ENCODE results near the gene IGSF22. TPM values are rescaled to one million over a fixed set of nuclear protein-coding genes. Genes with fewer than 3 reads are reported as not detected.

IGSF22 gene
- polyA plus RNA-seq, 3 donors: 0.11 to 0.30 (median 0.27) TPM

GRCh38 chr11:18721561-18722292 lies 4.3 kb downstream of the IGSF22 start:
- H3K27ac ChIP-seq (ENCODE audit: low read depth, low read length): no peak overlapping the region
- WGBS, 3 donors: 2 to 3% (median 2%) methylated on average over 36 of the region's 36 CpGs

DNA sequence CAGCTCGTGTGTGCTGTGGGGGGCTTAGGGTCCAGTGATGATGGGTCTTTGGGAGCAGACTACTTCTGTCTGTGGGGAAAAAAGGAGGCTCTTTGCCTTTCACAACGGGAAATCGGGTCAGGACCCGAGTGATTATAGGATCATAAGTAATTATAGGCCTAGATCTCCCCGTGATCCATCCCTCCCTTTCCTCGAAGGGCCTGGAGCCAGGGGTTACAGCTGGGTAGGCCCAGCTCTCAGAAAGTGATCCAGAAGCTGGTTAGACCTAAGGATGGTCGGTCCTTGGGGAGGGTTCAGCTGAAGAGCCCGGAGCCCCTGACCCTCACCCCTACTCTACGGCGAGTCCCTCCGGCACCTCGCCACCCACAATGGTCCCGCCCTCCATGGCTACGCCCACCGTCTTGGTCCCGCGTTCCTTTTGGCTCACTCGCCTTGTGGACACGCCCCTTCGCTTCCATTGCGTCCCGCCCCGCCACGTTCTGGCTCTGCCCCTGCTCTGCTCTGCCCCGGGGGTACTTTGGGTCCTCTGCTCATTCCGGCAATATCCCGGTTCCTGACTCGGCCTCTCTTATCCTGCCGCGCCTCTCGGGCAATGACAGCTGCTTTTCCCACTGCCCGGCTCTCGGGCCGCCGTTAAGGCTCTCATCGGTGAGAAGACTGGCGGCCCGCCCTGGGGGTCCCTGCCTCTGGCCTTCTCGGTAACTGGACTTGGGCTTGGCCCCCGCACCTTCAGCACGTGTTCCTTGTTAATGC lies 5.0 kb downstream of the IGSF22 start:
- no peak overlapping the region for H3K27ac ChIP-seq (ENCODE audit: low read depth, low read length)
- WGBS, 3 donors: 3 to 5% (median 4%) methylated on average over 41 of the region's 41 CpGs

GRCh38 chr11:18720091-18720807 lies 5.7 kb downstream of the IGSF22 start:
- H3K27ac ChIP-seq (ENCODE audit: low read depth, low read length): no peak overlapping the region

DNA sequence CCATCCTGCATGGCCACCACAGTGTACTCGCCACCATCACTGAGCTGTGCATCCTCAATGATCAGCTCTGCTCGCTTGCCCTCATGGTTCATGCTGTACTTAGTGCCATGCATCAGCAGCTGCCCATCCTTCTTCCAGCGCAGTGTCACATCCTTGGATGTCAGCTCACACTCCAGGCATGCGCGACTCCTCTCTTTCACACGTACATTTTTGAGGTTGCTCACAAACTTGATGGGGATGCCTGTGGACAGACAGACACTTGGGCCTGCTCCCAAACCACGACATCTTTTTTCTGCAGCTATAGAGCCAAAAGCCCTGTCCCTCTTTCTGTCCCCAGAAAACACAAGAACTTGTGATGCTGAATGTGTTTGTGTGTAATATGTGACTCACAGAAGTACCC lies 10.5 kb downstream of the IGSF22 start:
- 79 to 85% (median 79%) methylated on average over 7 of the region's 7 CpGs for WGBS, 3 donors
- no peak overlapping the region for H3K27ac ChIP-seq (ENCODE audit: low read depth, low read length)

More at GRCh38 chr11:18720091-18720807, 5.7 kb downstream of the IGSF22 start:
- WGBS, 3 donors: 84 to 86% (median 85%) methylated on average over 5 of the region's 5 CpGs

DNA sequence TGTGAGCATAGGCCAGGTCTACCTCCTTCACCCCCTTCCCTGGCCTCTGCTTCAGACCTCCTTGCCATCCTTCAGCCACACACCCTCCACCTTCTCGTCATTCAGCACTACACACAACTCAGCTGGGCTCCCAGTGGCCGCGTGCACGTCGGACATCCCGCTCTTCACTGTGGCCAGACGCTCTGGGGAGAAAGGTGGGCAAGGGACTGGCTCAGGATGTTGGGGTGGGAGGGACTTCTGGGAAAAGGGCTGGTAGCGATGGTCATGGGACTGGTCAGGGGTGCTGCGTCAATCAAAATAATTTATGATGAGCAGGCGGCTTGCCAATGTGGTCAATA lies 11.6 kb downstream of the IGSF22 start:
- 82 to 88% (median 82%) methylated on average over 10 of the region's 10 CpGs for WGBS, 3 donors

GRCh38 chr11:18713646-18714442 lies 12.1 kb downstream of the IGSF22 start:
- WGBS, 3 donors: 92 to 94% (median 93%) methylated on average over 26 of the region's 26 CpGs
- no peak overlapping the region for H3K27ac ChIP-seq (ENCODE audit: low read depth, low read length)

More for the DNA sequence above, 11.6 kb downstream of the IGSF22 start:
- H3K27ac ChIP-seq (ENCODE audit: low read depth, low read length): no peak overlapping the region

DNA sequence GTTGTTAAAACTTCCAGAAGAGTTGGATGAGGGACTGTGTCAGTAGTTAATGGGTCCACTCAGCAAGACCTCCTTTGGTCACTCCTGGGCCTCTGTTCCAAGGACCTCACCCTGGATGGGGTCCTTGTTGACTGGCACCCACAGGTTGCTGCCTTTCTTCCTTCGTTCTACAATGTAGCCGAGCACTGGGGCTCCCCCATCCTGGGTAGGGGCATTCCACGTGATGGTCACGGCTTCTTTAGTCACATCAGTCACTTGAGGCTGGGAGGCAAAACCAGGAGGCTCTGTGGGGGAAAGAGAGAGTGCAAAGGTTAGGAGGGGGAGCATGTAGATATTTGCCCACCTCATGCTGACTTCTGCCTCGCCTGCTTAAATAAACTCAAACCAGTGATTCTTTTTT lies 15.4 kb downstream of the IGSF22 start:
- 78 to 88% (median 86%) methylated on average over 5 of the region's 5 CpGs for WGBS, 3 donors
- no peak overlapping the region for H3K27ac ChIP-seq (ENCODE audit: low read depth, low read length)

DNA sequence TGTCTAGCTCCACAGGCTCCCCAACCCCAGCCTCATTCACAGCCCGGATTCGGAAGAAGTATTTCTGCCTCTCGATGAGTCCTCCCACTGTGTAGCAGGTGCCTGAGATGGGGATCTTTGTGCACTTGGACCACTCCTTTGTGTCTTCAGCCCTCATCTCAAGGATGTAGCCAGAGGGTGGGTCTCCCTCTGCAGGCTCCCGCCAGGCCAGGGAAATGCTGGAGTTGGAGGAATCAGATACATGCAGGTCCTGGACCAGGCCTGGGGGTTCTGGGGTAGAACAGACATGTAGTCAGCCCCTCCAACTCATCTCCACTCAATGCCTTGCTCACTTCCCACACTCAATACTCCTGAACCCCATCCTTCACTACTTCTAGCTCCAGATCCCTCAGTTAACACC lies 16.6 kb downstream of the IGSF22 start:
- WGBS, 3 donors: 90 to 95% (median 94%) methylated on average over 4 of the region's 4 CpGs
- no peak overlapping the region for H3K27ac ChIP-seq (ENCODE audit: low read depth, low read length)

DNA sequence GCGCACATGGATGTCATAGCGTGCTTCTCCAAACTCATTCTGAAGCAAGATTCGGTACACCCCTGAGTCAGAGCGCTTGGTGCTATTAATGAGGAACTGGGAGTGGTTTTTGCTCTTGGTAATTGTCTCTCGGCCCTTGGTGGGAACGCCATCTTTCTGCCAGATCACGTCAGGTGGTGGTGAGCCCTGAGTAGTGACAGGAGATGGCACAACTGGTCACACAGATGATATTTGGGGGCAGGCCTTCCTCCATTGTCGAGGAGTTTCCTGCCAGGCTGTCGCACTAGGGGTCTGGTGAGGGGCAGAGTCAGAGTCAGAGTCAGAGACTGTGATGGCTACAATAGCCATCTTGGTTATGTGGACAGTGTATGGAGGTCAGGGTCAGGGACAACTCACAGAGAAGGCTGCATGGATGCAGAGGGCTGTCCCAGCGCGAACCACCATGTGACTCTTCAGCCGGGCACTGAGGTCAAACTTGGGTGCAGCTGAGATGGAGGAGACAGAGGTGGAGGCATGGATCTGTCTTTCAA lies 18.1 kb downstream of the IGSF22 start:
- 92 to 93% (median 92%) methylated on average over 12 of the region's 12 CpGs for WGBS, 3 donors
- no peak overlapping the region for H3K27ac ChIP-seq (ENCODE audit: low read depth, low read length)

DNA sequence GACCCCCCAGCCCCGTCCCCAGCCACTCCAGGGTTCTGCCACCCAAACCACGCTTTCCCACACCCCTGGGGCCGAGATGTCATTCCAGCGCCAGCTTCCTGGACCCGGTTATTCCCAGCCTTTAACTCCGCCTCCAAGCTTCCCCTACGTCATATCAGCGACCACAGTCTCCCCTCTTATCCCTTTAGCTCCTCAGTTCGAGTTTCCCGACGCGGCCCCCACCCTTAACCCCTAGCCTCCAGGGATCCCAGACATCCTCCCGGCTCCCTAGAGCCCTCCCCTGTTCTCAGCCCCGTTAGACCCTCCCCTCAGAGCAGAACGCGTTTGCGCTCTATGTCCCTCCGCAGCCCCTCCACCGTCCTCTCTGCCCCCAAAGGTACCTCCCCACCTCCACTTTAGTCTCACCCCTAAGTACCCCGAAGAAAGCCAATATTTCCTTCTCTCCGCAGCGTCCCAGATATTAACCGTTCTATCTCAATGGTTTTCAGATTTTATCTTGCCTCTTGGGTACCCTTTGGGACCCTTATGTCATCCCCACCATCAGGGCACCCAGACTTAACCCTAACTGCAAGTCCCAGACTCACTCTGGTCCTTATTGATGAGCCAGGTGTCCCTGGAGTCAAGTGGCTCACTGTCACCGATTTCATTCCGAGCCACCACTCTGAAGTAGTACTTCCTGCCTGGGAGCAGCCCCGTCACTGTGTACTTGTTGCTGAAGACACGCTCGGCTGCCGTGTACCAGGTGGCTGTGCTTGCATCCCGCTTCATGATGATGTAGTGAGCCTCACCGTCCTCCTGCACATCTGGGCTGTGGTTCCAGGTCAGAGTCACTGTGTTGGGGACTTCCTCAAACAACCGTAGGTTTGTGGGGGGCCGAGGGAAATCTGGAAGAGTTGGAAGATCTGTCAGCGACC lies 19.4 kb downstream of the IGSF22 start:
- H3K27ac ChIP-seq (ENCODE audit: low read depth, low read length): no peak overlapping the region
- WGBS, 3 donors: 10 to 12% (median 10%) methylated on average over 32 to 34 of the region's 34 CpGs

DNA sequence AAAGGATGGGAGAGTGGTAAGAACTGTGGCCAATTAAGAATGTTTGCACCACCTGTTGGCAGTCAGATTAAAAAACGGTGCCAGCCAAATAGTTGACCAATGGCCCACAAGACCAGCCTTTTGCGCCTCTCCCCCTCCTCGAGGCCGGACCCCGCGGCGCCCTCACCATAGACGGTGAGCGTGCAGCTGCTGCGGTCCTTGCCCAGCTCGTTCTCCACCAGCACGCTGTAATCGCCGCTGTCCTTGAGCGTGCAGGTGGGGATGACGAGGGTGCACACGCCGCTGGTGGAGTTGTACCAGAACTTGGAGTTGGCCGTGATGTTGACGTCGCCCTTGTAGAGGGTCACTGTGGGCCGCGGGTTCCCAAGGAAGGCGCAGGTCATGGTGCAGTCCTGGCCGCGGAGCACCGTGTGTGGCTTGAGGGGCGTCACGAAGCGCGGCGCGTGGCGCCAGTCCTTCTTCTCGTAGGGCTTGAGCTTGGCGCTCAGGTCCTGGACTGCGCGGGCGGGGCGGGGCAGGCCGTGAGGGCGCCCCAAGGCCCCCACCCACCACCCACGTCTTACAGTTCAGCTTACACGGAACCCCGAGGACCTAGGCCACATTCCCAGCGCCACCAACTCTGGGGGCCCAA lies 20.2 kb downstream of the IGSF22 start:
- WGBS, 3 donors: 1 to 7% (median 4%) methylated on average over 42 to 46 of the region's 46 CpGs
- no peak overlapping the region for H3K27ac ChIP-seq (ENCODE audit: low read depth, low read length)

DNA sequence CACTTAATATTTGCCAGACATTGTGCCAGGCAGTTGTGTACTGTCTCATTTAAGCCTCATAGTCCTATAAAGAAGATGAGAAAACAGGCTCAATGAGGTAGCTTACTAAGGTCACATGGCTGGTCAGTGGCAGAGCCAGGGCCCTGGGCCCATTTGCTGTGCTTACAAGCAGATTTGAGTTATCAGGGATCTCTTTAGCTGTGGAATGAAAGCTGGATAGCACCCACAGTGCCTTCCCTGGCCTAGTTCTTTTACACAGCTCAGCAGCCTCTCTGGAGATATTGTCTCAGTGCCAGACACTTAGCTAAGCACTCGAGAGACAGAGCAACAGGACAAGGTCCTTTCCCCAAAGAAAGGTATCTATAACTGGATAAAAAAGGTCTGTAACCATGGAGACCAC lies 21.3 kb downstream of the IGSF22 start:
- no peak overlapping the region for H3K27ac ChIP-seq (ENCODE audit: low read depth, low read length)
- WGBS, 3 donors: 43 to 85% (median 63%) methylated on average over 1 of the region's 1 CpG

GRCh38 chr11:18704045-18704645 lies 21.8 kb downstream of the IGSF22 start:
- no peak overlapping the region for H3K27ac ChIP-seq (ENCODE audit: low read depth, low read length)
- 84 to 91% (median 86%) methylated on average over 5 of the region's 5 CpGs for WGBS, 3 donors

- WGBS, 3 donors: 41 to 87% (median 87%) methylated on average over 2 of the region's 2 CpGs
- H3K27ac ChIP-seq (ENCODE audit: low read depth, low read length): no peak overlapping the region
Measured at GRCh38 chr11:18703001-18703763, 22.8 kb downstream of the IGSF22 start.

- WGBS, 3 donors: 95 to 96% (median 95%) methylated on average over 17 of the region's 17 CpGs
- H3K27ac ChIP-seq (ENCODE audit: low read depth, low read length): no peak overlapping the region
Measured at GRCh38 chr11:18701614-18702216, 24.3 kb downstream of the IGSF22 start.

Data from adipose tissue (tissue), 3 donors.